ENCODE data around the gene DLGAP4.
A peak's percentile ranks its signal among the peaks of the same experiment; 100 is the strongest.
"Not testable (repeated sequence)": the region's sequence is repeated elsewhere in the genome, so short reads cannot be mapped to it uniquely, and the experiment has no call there.

The DLGAP4 gene

DNA sequence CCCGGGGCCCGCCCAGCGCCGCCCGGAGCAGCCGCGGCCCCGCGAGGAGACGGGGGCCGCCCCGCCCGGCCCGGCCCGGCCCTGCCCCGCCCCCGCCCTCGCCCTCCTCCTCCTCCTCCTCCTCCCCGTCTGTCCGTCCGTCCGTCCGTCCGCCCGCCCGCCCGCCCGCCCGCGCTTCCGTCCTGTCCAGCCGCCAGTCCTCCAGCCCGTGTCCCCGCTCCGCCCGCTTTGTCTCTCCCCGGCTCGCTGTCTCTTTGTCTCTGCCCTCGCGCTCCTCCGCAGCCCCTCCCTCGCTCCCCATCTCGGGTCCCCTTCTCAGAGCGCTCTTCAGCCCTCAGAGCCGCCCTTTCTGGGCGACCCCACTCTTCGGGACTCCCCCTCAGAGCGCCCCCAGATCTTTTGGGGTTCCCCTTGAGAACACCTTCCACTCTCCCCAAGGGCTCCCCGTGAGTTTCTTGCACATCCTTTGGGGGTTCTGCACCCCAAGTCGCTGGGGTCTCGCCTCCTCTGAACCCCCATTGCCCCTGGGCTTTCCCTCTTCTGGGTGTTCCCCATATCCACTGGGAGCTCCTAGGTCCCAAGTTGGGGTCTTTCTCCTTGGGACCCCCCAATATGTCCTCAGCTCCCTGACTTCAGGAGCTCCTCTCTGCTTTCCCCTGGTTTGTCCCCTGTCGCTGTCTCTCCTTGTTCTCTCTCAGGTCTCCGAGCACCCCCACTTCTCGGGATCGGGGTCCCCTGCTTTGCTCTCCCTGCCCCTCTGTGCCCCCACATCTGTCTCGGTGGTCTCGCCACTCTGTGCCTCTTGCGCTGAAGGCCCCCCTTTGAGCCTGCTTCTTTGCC lies 155.7 kb downstream of the DLGAP4 start:
- DNase-seq, result peak; percentile 71

DNA sequence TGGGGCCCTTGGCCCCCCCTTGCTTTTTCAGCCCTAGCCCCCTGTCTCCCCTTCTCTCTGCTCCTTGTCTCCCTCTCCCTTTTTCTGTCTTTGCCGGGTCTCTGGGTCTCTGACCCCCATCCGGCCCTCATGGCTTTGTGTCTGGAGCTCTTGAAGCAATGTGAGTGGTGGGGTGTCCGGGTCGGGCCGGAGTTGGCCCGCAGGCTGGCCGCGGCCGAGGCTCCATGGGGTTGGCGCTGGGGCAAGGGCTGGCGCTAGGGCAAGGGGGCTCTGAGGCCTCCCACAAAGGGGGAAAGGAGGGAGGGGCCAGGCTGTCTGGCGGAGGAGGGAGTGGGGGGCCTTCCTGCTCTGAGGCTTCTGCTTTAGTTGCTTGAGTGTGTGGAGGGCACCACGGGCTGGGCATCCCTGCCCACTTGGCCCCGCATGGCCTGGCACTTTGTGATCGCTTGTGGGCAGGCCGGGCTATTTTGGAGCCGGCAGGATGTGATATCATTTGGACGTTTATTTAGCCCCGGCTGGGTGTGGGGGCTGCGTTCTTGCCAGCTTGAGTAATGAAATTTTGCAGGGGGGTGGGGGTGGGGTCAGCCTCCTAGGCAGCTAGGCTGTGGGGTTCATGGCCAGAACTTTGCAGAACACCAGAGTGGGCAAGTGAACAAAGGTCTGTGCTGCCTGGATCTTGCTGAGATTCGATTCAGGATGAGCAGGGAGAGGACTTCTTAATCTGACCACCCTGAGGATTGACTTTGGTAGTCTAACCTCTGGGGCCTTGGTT lies 156.5 kb downstream of the DLGAP4 start:
- DNase-seq, result peak; percentile 51

DNA sequence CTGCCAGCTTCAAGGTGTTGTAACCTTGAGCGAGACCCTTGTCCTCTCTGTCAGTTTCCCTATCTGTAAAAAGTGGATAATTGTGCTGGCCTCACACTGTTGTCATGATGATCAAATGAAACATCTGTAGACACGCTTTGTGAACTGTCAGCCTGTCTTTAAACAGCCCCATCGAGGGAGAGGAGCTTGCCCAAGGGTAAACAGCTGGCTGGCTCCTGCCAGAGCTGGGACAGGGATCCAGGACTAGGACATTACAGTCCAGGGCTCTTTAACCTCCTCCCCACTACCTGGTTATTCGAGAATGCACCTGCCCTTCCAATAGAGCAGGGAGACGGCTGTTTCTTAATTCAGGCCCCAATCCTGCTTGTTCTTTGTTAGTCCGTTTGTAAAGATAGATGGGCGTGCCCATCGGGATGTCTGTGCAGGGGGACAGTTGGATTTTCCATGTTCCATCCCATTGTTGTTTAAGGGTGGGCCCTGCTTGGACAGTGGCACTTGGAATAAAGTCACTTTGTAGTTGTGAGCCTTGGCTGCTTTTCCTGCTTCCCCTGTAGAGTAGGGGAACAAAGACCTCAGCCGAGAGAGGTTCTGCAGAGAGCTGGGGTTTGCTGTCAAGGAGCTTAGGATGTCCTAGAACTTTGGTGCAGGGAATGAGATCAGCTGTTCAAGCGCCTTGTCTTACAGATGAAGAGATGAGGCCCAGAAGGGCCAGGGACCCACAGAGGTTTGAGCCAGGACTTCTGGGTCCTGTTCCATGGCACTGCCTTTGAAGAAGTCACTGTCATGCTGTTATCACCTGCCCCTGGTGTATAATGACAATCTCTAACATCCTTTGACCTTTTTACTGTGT lies 157.3 kb downstream of the DLGAP4 start:
- no peak for DNase-seq

DNA sequence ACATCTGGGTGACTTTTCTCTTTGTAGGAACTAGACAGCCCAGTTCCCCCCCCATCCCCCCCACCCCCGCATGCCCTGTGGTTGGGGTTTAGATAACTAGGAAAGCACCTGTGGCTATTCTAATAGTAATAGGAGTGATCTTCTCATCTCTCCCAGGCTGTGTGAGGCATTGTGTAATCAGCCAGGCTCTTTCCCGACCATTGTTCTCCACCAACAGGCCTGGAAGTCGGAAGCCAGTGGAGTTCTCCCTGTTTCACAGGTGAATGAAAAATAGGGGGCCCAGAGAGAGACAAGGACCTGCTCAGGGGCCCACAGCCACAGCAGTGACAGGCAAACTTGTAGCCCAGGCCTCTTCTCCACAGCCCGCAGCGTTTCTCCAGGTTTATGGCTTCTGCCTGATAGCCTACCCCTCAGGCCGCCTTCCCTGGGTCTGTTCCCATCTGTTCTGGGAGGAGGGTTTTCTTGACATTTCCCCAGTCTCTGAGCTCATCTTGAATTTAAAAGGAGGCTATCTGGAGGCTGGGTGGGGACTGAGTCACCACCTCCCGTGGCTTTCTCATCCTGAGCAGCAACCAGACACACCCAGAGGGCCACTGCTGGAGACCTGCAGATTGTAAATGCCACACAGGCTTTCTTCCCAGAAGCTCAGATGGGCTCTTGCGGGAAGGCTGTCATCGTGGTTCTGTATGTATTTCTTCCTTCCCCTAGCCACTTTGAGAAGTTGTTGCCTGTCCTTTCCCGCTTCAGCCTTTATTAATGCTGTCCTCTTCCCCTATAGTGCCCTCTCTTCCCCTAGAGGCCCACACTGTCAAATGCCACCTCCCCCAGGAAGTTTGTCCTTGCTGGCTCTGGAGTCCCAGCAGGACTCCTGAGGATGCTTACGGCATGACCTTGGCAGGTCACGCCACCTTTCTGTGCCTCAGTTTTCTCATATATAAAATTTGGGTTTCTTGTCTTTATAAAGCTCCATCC lies 159.3 kb downstream of the DLGAP4 start:
- DNase-seq, result peak; percentile 48

DNA sequence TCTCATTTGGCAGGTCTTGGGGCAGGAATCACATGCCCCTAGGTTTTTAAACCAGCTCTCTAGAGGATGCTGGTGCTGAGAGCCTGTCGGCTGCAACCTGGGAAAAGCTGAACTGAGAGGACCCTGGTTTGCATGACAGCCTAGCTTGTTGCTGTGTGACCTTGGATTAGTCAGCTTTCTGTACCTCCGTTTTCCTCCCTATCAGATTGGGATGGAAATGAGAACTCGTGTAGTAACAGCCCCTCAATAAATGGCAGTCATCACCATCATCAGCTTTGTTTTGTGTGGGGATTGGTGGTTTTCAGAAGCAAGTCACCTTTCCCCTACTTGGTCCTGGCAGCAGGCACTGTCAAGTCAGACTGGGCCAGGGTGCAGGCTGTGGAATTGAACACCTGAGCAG lies 159.9 kb downstream of the DLGAP4 start:
- DNase-seq, result no peak

DNA sequence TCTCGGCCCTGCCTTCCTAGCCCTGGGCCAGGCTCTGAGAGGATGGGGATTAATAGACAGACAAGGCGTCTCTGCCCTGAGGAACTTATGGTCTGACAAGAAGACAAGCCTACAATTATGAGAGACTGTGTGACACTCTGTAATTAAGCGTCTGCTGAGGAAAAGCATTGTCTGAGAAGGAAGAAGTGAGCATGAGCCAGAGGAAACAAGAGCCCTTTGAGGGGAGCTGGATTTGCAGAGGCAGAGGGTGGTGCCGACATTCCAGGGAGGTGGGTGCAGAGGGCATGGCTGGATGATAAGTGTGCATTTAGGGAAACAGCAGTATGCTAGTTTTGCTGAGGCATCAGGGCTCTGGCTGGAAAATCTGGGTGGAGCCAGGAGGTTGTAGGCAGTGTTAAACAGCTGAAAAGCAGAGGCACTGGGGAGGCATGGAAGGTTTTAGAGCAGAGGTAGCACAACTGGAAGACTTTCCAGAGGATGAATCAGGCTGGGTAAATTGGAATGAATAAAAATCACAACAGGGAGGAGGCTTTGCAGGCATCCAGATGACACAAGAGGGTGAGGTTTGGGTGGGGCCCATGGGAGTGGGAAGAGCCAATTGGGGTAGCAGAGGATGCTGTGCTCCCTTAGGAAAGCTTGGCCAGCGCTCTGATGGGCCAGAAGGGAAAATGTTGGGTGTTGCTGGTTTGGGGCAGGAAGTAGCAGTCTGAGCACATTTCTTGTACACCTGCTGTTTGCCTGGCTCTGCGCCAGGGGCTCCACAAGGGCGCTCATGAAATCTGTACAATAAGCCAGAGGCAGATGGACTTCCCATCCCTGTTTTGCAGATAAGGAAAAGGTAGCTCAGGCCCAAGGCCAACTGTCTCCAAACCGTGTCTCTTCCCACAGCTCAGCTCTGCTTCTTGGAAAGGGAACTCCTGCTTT lies 161.2 kb downstream of the DLGAP4 start:
- DNase-seq, result no peak

DNA sequence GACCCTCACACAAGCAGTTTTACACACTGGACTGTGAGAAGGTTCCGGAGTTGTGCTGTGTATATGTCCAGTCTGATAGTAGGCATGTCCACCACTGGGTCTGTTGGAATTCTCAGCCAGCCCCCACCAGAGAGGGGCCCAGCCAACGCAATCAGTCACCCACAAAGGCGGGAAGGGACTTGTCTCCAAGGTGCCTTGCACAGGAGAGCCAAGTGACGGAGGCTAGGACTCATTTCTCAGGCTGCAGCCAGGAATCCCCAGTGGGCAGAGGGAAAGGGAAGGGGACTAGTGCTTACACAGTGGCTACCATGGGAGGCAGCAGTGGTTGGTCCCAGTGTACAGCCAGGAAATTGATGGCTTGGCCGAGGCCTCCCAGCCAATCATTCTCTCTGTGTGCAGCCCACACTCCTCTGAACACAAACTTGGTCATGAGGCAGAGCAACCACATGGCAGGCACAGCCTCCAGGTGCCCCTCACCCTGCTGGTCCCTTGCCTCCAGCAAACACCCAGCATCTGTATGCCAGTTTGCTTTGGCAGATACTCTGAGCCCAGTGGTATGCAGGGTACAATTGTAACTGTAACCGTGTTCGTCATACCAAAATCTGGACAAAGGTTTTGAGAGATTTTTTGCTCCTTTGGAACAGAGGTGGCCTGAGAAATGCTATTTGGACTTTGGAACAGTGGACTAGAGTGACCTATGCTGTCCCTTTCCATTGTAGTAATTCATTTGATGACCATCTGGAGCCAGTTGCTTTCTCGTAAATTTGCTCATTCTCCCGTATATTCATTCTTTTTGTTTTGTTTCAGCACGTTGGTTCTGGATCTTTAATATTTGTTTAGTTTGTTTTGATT lies 162.2 kb downstream of the DLGAP4 start:
- DNase-seq, result no peak

DNA sequence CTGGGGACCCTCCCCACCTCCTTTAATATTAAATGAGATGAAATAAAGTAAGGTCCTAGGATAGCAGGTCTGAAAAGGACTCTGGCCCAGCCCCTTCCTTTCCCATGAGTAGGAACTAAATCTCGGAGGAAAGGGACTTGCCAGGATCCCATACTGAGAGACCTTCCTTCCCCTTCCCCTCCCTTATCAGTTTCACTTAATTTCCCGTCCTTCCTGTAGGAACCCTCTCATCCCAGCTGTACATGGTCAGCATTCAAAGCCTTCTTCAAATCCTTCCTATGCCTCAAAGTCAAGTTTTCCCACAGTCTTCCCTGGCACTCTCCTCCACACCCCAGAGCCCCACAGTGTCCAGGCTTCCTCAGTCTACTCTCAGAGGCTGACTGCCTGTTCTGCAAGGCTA lies 163.8 kb downstream of the DLGAP4 start:
- DNase-seq, result no peak

DNA sequence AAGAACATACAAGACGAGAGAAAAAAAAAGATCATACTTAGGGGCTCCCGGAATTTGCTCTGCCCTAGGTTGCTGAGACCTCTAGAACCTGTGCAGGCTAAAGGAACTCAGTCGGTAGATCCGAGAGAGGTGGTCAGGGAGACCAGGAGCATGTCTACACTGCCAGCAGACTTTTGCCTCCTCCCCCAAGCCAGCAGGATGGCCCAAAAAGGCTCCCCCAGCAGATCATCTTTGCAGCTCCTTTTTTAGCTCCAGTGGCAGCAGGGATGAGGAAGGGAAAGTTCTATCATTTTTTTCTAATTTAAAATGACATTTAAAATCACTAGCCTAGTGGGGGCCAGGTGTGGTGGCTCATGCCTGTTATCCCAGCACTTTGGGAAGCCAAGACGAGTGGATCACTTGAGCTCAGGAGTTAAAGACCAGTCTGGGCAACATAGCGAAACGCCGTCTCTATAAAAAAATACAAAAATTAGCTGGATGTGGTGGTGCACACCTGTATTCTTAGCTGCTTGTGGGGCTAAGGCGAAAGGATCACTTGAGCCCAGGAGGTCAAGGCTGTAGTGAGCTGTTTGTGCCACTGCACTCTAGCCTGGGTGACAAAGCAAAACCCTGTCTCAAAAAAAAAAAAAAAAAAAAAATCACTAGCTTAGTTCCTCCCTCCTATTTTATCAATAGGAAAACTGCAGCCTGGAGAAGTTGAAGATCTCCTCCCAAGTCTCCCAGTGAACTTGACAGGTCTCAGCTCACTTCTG lies 165.9 kb downstream of the DLGAP4 start:
- peak; percentile 78 for DNase-seq

DNA sequence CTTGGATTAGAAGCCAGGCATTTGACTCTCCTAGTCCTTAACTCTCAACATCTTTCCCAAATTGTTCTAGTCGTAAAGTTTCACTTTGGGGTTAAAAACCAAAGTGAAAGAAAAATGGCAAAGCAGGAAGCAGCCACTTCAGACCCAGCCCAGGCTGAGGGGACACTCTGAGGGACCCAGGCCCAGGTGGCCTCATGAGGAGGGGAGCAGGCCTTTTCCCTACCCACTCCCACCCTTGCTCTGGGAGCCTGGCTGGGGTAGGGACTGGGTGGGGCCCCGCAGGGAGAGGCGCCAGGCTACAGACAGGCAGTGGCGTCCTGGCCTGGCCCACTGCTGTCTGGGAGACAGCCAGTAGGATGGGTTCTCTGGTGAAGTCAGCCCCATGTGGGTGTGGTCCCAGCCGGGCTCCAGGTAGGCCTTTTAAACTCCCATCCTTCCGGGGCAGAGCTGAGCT lies 166.5 kb downstream of the DLGAP4 start:
- peak; percentile 78 for DNase-seq

DNA sequence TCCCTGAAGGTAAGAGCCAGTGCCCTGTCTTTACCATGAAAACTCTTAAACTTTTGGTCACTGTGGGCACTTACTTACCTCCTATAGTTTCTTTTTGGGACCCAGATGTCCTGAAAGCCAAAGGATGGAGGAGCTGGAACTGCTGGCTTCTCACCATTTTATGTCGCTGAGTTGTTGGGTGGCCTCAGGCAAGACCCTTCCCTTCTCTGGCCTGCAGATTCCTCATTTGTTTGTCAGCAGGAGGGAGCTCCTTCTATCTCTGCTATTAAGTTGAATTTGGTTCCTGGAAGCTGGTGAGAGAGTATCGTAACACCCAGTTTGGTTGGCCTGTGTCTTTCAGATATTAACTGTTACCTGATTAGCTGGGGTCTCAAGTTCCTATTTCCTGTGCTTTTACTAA lies 167.0 kb downstream of the DLGAP4 start:
- no peak for DNase-seq

DNA sequence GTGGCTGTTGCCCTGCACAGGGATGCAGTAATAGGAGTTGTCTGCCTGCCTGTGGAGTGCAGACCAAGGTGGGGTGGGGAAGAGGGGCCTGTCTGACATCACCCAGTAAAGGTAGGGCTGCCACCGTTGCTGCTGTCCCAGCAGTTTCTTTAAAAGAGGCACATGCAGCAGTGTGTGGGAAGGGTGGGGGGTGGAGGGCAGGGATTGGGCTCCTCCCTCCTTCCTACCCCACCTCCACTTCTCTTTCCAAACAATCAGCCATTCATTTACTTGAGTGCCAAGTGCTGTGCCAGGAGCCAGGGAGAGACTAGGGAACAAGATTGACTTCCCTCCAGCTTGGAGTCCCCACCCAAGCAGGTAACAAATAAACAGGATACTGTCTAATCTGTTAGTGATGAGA lies 168.4 kb downstream of the DLGAP4 start:
- no peak for DNase-seq

DNA sequence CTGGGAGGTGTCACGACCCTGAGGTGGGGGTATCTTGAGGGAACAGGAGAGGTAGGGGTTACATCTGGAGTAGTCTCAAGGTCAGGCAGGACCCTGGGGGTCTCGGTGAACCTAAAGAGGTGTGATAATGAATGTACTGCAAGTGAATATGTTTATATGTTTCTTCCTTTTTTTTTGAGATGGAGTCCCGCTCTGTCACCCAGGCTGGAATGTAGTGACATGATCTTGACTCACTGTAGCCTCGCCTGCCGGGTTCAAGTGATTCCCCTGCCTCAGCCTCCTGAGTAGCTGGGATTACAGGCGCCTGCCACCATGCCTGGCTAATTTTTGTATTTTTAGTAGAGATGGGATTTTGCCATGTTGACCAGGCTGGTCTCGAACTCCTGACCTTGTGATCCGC lies 168.9 kb downstream of the DLGAP4 start:
- not testable (repeated sequence) for DNase-seq

DNA sequence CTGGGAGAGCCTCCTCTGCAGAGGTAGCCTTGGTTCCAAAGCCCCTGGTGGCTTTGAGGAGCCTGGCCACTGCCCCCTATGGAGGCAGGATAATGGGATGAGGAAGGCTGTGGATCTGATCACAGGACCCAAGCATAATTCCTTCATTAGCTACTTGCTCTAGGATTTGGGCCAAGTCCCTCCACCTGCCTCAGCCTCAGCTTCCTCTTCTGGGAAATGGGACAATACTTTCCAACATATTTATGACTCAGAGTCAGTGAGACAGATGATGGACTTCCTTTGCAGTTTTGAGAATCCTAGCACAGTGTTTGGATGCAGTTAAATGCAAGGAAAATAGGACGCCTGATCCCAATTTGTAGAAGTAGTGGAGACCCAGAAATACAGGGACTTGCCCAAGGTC lies 171.3 kb downstream of the DLGAP4 start:
- no peak for DNase-seq

DNA sequence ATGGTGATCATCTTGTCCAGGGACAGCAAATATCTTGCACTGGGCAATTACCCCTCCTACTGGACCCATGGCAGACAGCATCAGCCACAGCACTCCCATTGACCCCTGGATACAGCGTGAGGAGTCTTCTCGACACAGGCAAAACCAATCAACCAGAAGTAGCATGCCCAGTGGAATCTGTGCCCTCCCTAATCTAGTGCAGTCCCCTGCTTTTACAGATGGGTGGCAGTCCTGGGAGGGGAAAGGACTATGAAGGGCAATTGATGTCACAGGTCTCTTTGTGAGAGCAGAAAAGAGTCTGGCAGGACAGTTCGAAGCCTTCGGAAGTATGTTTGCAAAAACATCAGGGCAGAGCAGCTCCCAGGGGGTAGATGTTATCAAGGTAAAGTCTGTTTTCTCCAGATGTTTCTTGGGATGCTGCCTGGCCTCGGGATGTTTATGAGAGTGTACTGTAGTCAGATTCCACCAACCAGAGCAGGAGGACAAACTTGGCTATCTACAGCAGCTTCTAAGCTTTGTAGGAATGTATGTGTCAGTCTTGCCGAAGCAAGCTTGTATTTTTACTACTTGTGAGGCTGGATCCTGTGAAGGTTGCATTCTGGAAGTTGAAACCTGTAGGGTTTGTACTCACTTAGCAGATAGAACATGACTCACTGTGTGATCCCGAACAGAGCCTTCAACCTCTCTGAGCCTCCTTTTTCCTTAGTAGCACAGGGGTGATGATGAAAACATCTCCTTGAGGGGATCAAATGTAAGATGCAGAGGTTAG lies 172.2 kb downstream of the DLGAP4 start:
- DNase-seq, result no peak

DNA sequence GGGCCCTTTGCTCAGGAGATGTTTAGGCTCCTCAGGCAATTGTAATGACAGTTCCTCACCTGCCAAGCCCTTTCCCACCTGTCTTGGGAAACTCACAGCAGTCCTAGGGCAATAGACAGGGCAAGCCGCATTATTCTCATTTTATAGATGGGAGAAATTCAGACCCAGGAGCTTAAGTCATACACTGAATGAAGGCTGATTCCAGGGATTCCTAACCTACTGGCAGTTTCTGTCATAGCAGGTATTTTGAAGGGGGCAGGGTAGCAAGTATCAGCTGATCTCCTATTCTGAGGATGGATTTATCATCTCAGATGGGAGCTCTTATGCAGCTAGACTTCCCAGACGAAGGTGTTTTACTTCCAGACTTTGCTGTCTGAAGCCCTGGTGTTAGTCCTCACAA lies 173.8 kb downstream of the DLGAP4 start:
- DNase-seq, result no peak

DNA sequence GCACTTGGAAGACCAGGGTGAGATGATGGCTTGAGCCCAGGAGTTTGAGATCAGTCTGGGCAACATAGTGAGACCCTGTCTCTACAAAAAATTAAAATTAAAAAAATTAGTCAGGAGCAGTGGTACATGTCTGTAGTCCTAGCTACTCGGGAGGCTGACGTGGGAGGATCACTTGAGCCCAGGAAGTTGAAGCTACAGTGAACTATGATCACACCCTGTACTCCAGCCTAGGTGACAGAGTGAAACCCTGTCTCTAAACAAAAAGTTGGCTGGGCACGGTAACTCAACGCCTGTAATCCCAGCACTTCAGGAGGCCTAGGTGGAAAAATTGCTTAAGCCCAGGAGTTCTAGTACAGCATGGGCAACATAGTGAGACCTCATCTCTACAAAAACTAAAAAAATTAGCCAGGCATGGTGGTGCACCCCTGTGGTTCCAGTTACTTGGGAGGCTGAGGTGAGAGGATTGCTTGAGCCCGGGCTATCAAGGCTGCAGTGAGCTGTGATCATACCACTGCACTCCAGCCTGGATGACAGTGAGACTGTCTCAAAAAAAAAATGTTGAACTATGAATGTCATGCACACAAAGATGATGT lies 174.4 kb downstream of the DLGAP4 start:
- DNase-seq, result no peak

Data from OCI-M1 (cell line).